ENCODE data around the gene ETS1.

The ETS1 gene

DNA sequence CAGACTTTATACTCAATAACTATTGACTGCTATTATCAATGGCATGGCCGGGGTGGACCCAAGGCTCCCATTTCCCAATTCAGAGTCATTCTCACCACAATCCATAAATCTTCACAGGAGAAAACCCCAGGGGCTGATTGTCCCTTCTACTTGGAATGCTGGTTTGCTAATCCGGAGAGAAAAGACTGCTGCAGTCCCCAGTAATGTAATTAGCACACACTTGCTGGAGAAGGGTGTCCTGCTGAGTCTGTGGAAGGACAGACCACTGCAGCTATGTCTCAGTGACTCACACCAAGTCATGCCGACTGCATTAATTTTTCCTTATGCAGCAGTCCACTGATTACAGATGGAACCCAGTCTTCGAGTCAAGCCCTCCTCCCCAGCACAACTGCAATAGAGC lies 5.9 kb upstream of the ETS1 start:
- no peak for DNase-seq

DNA sequence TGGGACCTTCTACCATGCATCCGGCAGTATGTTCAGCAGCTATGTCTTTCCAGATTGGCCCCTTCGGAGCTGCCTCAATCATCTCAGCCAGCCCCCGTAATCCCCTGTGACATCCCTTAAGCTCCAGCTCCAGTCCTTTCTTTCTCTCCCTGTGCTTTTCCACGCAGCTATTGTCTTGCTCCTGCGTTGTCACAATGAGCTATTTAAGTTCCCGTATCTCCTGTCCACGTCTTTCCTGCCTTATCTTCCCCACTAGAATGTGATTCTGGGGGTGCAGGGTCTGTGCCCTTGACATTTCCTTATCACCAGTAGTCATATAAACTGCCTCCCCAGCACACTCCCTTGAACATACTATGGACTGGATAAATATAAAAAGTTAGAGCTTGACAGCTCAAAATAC lies 5.1 kb upstream of the ETS1 start:
- no peak for DNase-seq

DNA sequence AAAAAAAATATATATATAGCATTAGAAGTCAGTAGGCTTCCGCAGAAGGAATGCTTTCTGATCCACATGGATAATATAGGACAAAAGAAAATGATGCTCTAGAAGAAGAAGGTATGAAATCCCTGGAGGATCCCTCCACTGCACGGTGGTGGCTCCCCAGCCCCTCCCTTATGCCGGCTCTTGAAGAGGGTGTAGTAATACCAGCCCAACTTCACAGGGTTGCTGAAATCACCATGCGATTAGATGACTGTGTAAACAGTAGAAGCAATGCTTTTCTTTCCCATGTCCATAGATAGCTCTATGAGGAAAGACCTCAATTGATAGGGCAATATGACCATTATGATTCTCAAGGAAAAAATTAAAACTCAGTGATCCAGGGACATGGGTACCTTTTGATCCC lies 3.2 kb upstream of the ETS1 start:
- DNase-seq, result no peak

DNA sequence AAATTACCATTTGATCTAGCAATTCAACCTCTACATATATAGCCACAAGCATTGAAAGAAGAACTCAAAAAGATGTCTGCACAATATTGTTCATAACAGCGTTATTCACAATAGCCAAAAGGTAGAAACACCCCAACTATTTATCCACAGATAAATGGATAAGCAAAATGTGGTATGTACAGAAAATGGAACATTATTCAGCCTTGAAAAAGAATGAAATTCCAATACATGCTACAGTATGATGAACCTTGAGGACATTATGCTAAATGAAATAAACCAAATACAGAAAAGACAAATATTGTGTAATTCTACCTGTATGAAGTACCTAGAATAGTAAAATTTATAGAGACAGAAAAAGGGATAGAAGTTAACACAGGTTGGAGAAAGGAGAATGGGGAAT lies 2.6 kb upstream of the ETS1 start:
- DNase-seq, result no peak

DNA sequence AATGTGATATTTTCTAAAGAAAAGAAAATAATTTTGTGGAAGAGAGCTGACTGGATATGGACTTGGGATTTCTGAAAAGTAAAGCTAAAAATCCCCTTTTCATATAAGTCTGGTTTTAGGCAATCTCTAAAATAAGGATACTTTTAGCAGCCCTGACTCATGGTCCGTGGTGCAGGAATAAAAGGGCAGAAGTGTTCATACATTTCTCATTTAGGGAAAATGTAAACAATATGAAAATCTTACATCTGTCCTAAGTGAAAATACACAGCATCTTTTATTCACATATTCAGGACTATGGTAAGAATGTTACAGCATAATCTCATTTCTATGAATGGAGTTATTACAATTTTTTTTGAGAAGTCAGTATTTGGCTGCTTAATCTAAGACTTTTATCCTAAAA lies 735 bp upstream of the ETS1 start:
- no peak for DNase-seq

DNA sequence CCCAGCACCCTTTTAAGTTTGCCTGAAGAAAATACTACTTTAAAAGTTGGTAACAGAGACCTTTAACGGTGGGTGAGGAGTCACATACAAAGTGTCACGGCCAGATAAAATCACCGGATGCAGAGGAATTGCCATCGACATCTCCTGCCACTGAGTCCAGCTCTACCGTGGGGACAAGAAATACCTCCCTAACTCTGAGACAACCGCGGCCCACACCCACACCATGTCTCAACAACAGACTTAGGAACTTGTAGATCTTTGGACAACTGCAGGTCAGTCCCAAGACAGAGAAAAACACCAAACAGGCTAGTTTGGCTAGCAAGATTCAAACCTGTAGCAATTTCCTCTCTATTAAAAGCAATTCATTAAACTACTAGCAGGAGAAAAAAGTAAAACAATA lies 669 bp downstream of the ETS1 start:
- DNase-seq, result no peak

DNA sequence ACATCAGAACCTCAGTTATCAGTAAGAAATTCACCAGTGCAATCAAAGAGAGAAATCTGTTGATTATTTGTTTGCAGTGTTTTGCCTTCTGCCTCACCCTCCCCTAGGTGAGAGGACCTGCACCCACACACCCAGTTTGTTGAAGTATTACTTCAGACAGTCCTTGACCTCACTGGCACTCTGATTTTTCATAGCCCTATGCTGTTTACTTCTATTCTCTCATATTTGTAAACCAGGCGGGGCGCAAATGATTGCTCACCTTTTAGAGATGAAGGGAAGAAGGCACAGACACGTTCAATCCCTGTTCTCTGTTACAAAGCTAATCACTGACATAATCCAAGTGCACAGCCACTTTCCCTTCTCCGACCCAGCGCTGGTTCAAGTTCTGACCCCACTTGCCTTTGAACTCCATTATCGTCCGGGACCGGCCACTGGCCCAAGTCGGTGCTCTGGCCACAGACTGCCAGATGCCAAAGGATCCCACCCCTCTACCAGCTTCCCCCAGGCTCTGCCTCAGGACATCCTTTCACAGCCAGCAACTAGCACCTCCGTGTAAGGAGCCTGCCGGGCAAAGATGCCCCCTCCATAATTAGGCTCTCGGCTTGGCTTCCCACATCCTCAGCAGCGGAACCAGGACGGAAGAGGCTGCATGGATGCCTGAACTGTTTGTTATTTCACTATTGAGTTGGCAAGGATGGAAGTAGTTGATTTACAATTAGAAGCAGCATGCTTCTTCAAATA lies 1.7 kb downstream of the ETS1 start:
- no peak for DNase-seq

DNA sequence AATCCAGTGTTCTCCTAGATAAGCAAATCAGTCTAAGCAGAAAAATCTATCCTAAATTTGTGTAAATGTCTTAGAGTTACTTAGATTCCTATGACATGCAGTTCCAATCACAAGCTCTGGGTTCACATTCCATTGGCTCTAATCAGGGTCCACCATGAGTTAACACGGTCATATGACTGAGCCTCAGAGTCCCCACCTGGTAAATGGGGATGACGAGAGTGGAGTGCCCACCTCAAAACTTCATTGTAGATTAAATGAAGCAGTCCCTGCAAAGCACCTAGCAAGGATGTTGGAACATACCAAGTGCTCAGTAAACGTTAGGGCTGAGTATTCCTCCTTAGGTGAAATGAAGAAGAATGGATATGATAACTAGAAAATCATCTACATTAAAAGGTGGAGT lies 3.1 kb downstream of the ETS1 start:
- no peak for DNase-seq

DNA sequence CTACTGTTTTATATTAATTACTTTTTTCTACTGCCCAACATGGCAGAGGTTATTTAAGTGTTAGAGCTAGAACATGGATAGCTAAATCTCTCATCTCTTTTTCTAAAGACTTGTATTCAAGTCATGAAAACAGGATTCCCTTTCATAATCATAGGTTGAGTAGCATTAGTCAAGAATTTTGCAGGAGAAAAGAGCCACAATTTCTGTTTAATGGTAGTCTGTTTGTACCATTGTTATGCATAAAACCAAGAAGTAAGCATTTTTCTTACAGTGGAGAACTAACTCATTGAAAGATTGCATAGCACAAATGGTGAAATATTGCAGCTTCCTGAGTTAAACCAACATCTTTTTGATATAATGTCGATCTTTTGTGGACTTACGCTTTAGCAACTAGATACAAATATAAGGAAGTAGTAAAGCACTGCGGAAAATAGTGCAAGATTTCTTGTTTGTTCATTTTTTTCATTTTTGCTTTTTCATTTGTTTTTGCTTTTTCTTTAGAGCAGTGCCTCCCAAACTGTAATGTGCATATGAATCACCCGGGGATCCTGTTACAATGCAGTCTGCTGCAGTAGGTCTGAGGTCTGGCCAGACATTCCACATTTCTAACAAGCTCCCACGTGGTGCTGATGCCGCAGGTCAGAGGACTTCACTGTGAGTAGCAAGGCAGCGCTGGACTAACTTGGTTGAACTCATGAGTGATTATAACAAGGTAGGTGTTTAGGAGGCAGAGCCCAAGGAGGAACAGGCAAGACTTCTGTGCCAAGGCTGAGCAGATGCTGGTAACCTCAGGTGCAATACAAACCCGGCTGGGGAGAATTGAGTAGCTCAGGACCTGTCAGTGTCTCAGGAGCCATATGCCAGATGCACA lies 4.6 kb downstream of the ETS1 start:
- DNase-seq, result no peak

DNA sequence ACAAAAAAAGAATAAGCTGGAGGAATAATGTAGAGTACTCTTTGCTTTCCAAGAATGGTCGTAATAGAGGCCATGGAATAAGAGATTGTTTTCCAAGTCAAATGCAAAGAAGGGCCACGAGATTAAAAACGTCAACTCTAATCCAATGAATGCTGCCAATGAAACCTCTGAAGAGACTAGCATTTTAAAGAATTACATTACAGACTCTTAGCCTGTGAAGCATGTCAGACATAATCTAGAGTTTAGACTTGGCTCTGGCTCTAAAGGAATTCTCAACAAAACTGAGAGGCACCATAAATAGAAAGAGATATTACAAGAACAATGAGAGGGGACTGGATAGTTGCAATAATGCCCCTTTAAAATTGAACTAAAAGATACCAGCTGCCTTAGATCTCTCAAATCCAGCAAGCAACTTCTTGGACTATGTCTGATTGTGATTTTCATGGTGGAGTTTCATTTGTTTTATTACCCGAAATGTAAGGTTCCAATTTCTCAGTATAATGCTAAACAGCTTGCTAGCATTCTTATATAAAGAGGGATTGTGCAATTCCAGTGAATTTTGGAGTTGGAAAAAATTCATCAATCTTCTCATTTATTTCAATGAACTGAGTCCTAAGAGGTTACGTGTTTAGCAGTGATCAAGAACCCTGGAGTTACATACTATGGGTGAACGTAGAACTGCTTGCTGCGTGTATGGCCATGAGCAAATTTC lies 5.6 kb downstream of the ETS1 start:
- DNase-seq, result no peak

DNA sequence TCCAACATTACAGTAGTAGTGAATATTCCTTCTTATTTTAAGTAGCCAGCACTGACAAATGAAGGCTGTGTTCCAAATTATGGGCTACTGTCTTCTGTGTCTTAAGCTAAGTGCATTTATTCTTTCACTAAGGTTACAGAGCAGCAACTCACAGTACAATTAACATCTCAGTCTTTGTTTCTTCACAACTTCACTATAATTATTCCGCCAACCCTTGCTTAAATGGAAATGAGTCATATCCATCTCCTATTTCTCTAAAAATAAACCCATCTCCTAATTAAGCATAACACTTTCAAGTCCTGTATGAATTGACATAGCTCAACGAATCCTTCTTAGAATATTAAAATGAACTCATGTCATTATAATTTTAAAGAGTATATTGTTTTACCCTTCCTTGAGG lies 6.7 kb downstream of the ETS1 start:
- no peak for DNase-seq

DNA sequence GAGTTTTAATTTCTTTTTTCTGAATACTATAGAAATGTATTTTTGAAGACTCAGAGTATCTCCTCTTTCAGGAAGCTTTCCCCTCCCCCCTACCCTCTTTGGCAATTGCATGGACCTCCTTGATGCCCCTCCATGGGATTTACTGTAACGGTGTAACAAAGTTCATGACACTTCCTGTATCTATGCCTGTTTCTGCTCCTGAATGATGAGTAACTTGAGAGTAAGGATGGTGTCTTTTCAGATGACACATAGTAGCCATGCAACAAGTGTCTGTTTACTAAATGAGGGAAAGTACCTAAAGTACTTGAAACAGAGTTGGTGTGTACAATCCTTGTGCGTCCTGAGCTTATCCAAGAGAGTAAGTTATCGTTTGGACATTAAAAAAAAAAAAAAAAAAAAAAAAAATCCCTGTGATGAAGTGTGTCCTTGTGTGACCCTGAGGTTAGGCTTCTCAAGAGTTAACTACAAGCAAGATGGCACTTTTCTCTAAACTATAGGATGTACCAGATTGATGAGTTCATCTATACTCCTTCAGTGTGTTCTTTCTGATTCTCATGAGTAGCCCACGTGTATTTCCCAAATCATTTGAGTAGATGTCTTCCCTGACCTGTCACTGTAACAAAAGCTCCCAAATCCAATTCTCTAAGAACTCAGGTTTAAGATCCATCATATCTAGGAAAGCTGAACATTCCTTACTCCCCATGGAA lies 7.4 kb downstream of the ETS1 start:
- DNase-seq, result no peak

DNA sequence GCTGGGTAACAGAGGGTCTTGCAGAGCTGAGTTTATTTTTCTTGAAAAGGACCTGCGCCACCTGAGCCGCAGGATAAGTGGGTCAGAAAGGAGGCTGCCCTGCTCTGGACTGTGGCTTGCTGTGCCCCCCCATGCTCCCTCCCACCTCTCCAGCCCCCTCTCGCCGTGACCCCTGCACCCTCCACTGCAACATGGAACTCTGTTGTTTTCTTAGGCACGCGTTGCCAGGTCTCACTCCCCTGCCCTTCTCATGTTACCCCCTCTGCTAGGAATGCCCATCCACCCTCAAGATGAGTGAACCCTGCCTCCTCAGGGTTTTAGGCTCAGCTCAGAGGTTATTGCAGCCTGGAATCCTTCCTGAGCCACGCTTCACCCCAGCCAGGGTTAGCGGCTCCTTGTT lies 10.8 kb downstream of the ETS1 start:
- no peak for DNase-seq

DNA sequence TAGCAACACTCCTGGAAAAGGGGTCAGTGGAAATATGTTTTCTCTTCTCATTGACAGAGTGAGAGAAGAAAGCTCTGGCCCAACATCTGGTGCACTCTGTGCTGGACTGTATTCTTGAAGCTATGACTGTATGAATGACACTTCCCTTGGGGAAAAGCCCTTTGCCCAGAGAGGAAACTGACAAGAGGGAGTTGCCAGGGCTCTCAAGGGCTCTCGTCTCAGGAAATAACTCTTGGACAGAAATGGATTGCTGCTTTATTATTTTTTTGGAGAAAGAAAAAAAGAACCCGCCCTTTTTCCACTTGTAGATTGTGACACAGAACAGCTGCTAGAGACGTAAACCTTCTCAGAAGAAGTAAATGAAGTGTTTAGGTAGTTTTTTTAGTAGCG lies 11.4 kb downstream of the ETS1 start:
- DNase-seq, result no peak

DNA sequence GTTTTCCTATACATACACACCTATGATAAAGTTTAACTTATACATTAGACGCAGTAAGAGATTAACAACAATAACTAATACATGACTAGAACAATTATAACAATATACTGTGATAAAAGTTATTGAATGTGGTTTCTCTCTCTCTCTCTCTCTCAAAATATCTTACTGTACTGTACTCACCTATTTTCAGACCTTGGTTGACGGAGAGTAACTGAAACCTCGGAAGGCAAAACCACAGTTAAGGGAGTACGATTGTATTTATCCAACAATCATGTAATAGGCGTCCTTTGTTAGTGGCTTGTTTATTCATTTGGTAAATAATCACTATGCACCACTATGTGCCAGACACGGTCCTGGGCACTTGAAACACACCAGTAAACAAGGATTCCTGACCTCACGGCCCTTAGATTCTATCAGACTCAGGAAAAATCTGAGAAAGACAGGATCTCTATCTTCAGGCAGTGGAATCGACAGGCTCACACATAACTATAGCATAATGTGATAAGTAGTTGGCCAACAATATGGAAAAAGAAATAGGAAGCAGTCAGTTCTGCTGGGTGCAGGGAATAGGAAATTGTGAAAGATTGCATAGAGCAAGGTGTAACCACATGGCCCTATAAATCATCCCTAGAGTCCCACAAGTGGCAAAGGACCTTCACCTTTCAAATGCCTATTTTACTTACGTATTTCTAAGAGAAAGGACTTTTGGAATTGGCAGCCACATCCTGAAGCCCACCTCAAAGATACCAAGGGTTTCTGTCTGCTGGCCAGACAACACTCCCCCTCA lies 12.0 kb downstream of the ETS1 start:
- DNase-seq, result no peak

DNA sequence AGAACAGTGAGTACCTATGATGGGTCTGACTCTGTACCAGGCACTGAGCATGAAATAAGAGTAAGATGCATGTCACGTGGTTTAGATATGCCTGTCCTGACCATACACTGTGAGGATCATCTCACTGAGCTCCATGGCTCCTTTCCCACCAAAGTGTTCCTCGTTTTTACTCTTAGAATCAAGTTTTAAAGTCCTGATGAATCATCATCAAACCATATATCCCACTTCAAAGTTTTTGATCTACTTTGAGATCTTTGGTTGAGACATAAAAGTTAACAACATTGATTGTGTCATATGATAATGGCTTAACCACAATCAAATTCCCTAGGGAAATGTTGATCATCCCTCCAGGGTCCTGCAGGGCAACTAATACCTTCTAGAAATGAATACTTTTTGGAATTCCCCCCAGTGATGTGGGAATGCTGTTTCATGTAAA lies 12.8 kb downstream of the ETS1 start:
- no peak for DNase-seq

DNA sequence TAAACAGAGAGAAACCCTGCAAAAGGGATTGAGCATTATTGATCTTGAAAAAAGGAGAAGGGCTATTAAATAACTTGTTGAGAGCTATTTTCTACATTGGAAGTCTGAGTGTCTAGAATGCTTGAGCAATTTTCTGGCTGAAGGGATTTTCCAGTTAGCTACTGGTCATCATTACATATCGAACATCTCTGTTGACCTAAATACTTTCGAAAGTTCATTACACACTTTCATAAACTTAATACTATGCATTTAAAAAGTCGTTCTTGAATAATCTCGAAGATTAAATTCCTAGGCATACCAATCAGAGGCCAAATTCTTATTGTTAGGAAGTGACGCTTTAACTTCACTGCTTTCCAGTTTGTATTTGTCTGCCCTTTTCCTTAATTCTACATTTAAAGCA lies 13.7 kb downstream of the ETS1 start:
- DNase-seq, result no peak

DNA sequence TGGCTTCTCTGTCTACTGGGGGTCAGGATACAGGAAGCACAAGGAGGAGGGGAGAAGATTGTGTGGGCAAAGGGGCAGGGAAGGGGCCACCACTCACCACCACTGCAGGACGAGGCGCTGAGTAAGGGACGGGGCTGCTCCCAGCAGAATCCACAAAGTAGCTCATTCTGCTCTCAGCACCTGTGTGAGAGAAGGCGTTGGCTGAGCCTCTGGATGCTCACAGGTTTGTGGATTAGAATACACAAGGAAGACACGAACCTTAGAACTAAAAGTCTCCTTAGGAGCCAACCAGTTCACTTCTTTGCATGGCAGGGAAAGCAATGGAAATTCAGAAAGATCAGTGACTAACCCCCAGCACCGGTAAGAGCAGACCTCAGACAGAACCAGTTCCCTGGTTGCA lies 14.4 kb downstream of the ETS1 start:
- no peak for DNase-seq

DNA sequence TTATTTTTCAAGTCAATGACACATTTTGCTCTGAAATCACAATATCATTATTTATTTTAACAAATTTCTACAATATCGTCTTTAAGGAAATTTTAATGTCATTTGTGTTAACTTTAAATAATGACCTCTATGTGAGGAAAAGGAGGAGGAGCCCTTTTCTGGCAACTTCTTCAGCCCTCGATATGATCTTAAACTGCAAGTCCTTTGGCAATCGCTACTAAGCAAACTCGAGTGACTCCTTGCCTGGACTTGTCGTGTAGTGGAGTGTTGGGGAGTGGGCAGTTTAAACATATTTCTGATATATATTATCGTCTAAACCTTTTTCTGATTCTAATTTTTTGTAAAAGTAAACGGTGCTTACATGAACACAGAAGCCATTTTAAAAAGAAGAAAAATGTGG lies 16.7 kb downstream of the ETS1 start:
- DNase-seq, result no peak

DNA sequence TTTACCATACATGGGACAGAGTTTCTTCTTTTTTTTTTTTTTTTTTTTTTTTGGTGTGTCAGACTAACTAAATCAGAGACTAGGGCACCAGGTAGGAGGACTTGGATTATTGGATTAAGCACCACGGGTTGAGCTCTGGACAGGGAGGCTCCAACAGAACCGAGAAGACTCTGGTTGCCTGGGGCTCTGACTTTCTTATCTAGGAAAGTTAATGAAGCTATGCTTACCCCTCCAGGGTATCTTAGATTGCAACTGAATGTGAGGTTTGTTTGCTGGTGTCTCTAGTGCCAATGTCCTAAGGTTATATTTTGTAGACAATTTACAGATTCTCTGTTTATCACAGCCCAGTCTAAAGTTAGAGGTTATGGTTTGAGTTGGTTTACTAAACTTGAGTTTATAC lies 18.1 kb downstream of the ETS1 start:
- no peak for DNase-seq

DNA sequence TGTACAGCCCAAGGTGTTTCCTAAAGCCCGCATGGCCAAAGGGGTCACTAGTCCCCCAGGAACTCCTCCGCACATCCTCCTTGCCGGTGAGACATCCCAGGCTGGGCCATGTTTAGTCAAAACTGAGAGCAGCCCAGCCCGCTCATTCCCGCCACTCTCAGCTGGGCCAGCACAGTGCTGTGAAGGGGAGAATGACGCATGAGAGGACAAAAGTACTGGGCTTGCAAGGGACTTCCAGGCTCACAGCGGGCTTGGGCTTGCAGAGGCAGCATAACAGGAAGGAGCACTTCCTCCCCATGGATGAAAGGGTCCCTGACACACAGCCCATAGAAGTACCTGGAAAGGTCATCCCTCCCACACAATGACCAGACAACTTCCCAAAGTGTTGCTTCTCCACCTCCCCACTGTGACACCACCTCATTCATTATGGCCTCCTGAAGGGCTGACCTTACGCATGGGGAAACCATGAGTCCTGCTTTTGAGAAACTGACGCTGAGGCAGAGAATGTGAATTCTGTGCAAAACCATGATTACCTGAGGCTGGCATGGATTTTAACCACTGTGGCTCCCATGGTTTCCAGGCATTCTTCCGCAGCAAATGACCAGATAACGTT lies 19.1 kb downstream of the ETS1 start:
- DNase-seq, result no peak

DNA sequence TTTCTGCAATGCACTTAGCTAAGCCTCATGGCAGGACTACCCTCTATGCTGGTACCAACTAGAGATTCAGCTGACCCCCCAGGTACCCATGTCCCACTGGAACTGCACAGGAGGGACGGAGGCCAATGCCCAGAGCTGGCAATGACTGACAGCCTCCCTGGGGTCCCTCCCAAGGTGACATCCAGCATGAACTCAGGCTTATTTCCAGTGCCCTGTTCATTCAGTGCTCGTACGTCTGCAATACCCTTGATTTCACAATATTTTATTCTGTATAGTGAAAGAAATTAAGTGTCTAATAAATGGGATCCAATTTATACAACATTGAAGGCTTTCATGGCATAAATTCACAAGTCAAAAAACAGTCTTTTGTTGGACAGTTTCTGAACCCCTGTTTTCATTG lies 20.2 kb downstream of the ETS1 start:
- no peak for DNase-seq
